Measurements from ENCODE around the gene ANKLE2.

- TF ChIP-seq CTCF (IDR thresholded peaks at IDR 0.05; ENCODE audit: insufficient read depth, low read length) = no peak
- no peak for TF ChIP-seq POLR2AphosphoS5 (IDR thresholded peaks at IDR 0.05; ENCODE audit: low read depth)
- TF ChIP-seq REST (IDR thresholded peaks at IDR 0.05; ENCODE audit: insufficient replicate concordance, low read depth) = no peak
- TF ChIP-seq GABPA (IDR thresholded peaks at IDR 0.05; ENCODE audit: low read depth) = no peak
- no peak for TF ChIP-seq SPI1 (IDR thresholded peaks at IDR 0.05; ENCODE audit: borderline replicate concordance, low read depth)
Measured at GRCh38 chr12:132775502-132776229, 14.0 kb upstream of the ANKLE2 start.
